Occipital lobe (tissue), 1 donor: Measurements from ENCODE around the gene CASP14. TPM values are rescaled to one million over a fixed set of nuclear protein-coding genes. Genes with fewer than 3 reads are reported as not detected.

Source experiments
- total RNA-seq: library from RNA; depleted of rRNA; stranded (reverse); fragments of >200 nt; gene quantifications from one replicate; pipeline ENCODE4 v1.2.3, GENCODE V29; 2014

The CASP14 gene
- total RNA-seq, 1 donor from 2014 or later = not detected

Other genes with a start within 250 kb of the CASP14 start
- not detected for gene OR7A5, start 214.3 kb upstream of the CASP14 start, total RNA-seq
- gene OR7C1, start 214.3 kb upstream of the CASP14 start, total RNA-seq = not detected
- gene OR7A10, start 200.6 kb upstream of the CASP14 start, total RNA-seq = not detected
- gene OR7A17, start 163.3 kb upstream of the CASP14 start, total RNA-seq = not detected
- not detected for gene OR7C2, start 108.0 kb upstream of the CASP14 start, total RNA-seq
- gene SLC1A6, start 69.6 kb upstream of the CASP14 start, total RNA-seq = 72.2 TPM
- gene OR1I1, start 32.7 kb downstream of the CASP14 start, total RNA-seq = not detected
- 2.5 TPM for gene SYDE1, start 57.9 kb downstream of the CASP14 start, total RNA-seq
- gene NOTCH3, start 151.5 kb downstream of the CASP14 start, total RNA-seq = 12.6 TPM
- gene EPHX3, start 183.0 kb downstream of the CASP14 start, total RNA-seq = not detected